PC-9 (cell line): ENCODE measurements around the gene PDE6C.

ENCODE experiments used
- CTCF ChIP-seq: fragments of 200-600 bp; sonication (generic); conservative IDR thresholded peaks from 2 replicates; pipeline ENCODE4 v1.6.1; 2017; ENCODE audit warnings: mixed run types, antibody characterized with exemption, mild to moderate bottlenecking, moderate library complexity
- EZH2 ChIP-seq: fragments of 200-600 bp; sonication (generic); IDR thresholded peaks from 2 replicates; pipeline ENCODE4 v1.8.0; 2017; ENCODE audit warnings: antibody characterized with exemption, low read depth

GRCh38 chr10:93613126-93613525 lies 789 bp downstream of the PDE6C start:
- TF ChIP-seq CTCF (no peak), EZH2 (no peak)
